Panc1 (cell line): Measurements from ENCODE around the gene SHROOM2.

Experiments used
- CTCF ChIP-seq: fragments of 450-650 bp; IDR thresholded peaks from 2 replicates; pipeline ENCODE4 v1.5.1; 2017; ENCODE audit warnings: mild to moderate bottlenecking
- POLR2AphosphoS5 ChIP-seq: IDR thresholded peaks from 2 replicates; pipeline ENCODE4 v1.6.1; 2012; ENCODE audit warnings: mild to moderate bottlenecking, low read depth, low read length, moderate library complexity
- REST ChIP-seq, 2 experiments: IDR thresholded peaks; 2 replicates each; pipeline ENCODE4 v1.6.1; 2011 to 2012; ENCODE audit warnings: low read depth in 2 of 2, control low read depth in 1 of 2, low read length in 1 of 2, mild to moderate bottlenecking in 1 of 2, moderate library complexity in 1 of 2; ENCODE audit not compliant: insufficient read depth in 1 of 2
- SIN3A ChIP-seq: IDR thresholded peaks from 2 replicates; pipeline ENCODE4 v1.6.1; 2012; ENCODE audit warnings: low read depth, mild to moderate bottlenecking, low read length, moderate library complexity, borderline replicate concordance; ENCODE audit not compliant: insufficient read depth
- TCF7L2 ChIP-seq: IDR thresholded peaks from 2 replicates; pipeline ENCODE4 v1.6.1; 2011; ENCODE audit warnings: mild to moderate bottlenecking, low read depth, low read length, inconsistent platforms

- TF ChIP-seq CTCF: no peak
- no peak for TF ChIP-seq REST (IDR thresholded peaks at IDR 0.05; ENCODE audit: insufficient read depth in 1 of 2, low read depth in 2 of 2, low read length in 1 of 2)
- no peak for TF ChIP-seq POLR2AphosphoS5
- TF ChIP-seq SIN3A: no peak
- no peak for TF ChIP-seq TCF7L2
Observed at GRCh38 chrX:9859711-9860555, 73.7 kb downstream of the SHROOM2 start.
